Measurements from ENCODE around the gene ZMYND10.

Gene ZMYND10

DNA sequence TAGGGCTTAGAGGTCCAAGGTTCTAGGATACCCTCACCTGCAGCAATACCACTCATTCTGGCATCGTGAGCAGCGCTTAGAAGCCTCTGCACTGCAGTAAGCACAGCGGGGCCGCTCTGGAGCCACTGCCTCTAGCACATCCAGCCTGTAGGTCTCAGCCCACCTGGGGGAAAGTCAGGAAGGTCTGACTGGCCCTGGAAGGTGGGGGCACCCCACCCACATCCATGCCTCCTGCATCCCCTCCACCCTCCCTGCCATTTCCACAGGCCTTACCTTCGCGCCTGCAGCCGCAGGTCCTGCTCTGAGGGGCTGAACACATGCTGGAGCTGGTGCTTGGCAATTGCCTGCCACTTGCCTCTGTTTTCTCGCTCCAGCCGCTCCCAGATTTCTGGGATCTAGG, 4.0 kb downstream of the ZMYND10 start:
- Mint-ChIP-seq H3K27me3 (no peaks in the 10 kb centered on the region), H3K4me1 (peaks cover 49% of the 10 kb centered on the region), H3K9me3 (no peaks in the 10 kb centered on the region), H3K36me3 (peaks cover 16% of the 10 kb centered on the region), H3K4me3 (peak overlapping the region; percentile 89), H3K27ac (peak overlapping the region; percentile 99)
- ATAC-seq: no peak

GRCh38 chr3:50340448-50341329, 4.8 kb downstream of the ZMYND10 start, which contains the start of gene RASSF1:
Gene RASSF1, minus strand, starts transcription at chr3:50340836. Its CDS starts 31 bp downstream, at chr3:50340805.
- Mint-ChIP-seq H3K9me3 (no peaks in the 10 kb centered on the region), H3K4me3 (peak within 1 kb of the TSS; percentile 89), H3K36me3 (peaks cover 18% of the 10 kb centered on the region), H3K27ac (peak within 1 kb of the TSS; percentile 99), H3K4me1 (peaks cover 51% of the 10 kb centered on the region), H3K27me3 (no peaks in the 10 kb centered on the region)
- peak; percentile 57 for ATAC-seq

DNA sequence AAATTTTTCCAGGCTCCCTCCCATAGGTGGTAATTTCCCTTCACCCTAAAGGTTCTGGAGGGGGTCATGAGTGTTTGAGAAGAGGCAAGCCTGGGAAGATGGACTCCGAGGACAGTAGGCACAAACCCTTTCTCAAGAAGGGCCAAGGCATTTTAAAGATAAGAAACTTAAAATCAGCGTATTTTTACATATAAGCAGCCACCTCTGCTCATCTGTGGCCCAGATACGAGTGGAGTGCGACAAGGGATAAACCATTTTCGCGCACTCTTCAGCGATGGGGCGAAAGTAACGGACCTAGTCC, 5.4 kb downstream of the ZMYND10 start:
- H3K27ac Mint-ChIP-seq: peak overlapping the region; percentile 99
- no peaks in the 10 kb centered on the region for H3K27me3 Mint-ChIP-seq
- H3K4me1 Mint-ChIP-seq: peaks cover 51% of the 10 kb centered on the region
- peaks cover 18% of the 10 kb centered on the region for H3K36me3 Mint-ChIP-seq
- H3K4me3 Mint-ChIP-seq: peak overlapping the region; percentile 89
- ATAC-seq: no peak
- H3K9me3 Mint-ChIP-seq: no peaks in the 10 kb centered on the region

DNA sequence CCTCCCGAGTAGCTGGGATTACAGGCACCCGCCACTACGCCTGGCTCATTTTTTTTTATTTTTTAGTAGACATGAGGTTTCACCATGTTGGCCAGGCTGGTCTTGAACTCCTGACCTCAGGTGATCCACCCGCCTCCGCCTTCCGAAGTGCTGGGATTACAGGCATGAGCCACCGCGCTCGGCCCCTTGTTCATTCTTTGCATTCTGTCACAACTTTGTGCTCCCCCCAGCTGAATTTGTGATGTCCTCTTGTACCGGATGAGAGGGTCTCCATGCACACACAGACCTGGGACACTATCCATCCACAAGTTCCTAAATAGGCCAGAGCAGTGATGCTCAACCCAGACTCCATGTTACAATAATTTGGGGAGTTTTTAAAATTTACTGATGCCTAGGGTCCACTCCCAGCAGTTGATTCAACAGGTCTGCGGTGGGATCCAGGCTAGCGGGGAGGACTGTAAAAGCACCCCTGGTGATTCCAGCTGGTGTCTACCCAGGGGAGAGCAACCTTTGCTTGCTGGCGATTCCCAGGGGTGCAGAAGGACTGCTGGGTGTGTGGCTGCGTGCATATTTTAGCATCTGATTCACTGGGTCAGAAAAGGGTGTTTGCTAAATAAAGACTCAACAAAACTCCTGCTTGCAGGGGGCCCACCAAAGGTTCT, 5.9 kb downstream of the ZMYND10 start:
- H3K4me3 Mint-ChIP-seq: peak overlapping the region; percentile 89

DNA sequence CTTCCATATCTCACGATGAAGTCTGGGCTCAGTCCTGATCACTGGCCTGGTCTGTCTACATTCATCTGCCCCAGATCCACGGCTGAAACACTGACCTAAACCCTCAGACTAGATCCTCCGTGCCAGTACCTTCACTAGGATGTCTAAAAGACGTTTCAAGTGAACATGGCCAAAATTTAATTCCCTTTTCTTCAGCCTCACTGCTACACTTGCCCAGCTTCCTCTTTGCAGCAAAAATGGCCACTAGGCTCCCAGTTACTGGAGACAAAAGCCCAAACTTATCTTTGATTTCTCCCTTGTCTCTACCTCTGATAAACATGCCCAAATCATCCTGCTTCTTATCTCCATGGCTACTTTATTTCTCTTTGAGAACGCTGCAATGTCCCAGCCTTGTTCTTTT, 6.6 kb downstream of the ZMYND10 start:
- no peaks in the 10 kb centered on the region for H3K9me3 Mint-ChIP-seq

More for the DNA sequence above, 5.9 kb downstream of the ZMYND10 start:
- H3K9me3 Mint-ChIP-seq: no peaks in the 10 kb centered on the region
- peaks cover 18% of the 10 kb centered on the region for H3K36me3 Mint-ChIP-seq
- peaks cover 52% of the 10 kb centered on the region for H3K4me1 Mint-ChIP-seq
- H3K27me3 Mint-ChIP-seq: no peaks in the 10 kb centered on the region
- H3K27ac Mint-ChIP-seq: peak overlapping the region; percentile 99
- ATAC-seq: no peak

DNA sequence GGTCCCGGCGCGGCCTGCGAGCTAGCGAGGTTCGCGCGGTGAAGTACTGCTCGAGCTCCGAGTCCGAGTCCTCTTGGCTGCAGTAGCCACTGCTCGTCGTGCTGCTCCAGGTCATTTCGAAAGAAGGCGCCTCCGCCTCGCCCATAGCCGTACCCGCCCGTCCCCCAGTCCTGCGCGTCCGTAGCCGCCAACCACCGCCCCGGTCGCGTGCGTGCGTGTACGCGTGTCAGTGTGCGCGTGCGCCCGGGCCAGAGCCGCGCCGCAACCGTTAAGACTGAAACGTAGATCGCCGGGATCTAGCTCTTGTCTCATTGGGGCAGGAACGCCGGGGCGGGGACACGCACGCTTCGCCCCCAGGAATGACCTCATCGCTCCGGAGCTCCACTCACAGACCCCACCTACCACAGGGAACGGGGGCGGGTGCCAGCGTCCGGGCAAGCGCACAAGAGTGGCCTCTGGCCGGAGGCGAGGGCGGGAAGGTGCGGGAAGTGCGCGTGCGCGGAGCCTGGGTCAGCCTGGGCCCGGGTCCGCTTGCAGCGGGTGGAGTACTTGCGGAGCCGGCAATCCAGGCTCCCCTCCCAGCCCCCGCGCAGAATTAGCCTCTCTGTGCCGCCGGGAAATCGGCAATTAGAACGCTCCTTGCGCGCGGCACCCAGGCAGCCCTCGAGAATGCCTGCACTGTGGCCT, 8.2 kb downstream of the ZMYND10 start:
- Mint-ChIP-seq H3K4me3 (peak overlapping the region; percentile 89), H3K36me3 (peaks cover 21% of the 10 kb centered on the region), H3K4me1 (peaks cover 53% of the 10 kb centered on the region), H3K9me3 (no peaks in the 10 kb centered on the region), H3K27me3 (no peaks in the 10 kb centered on the region), H3K27ac (peak overlapping the region; percentile 99)
- ATAC-seq: peak; percentile 91

More for the DNA sequence above, 6.6 kb downstream of the ZMYND10 start:
- no peaks in the 10 kb centered on the region for H3K27me3 Mint-ChIP-seq
- H3K36me3 Mint-ChIP-seq: peaks cover 18% of the 10 kb centered on the region
- peak overlapping the region; percentile 89 for H3K4me3 Mint-ChIP-seq
- peak overlapping the region; percentile 99 for H3K27ac Mint-ChIP-seq
- H3K4me1 Mint-ChIP-seq: peaks cover 56% of the 10 kb centered on the region
- ATAC-seq: no peak

GRCh38 chr3:50336452-50337174, 8.9 kb downstream of the ZMYND10 start:
- Mint-ChIP-seq H3K27me3 (no peaks in the 10 kb centered on the region), H3K9me3 (no peaks in the 10 kb centered on the region), H3K27ac (peak overlapping the region; percentile 99), H3K36me3 (peaks cover 25% of the 10 kb centered on the region), H3K4me1 (peaks cover 53% of the 10 kb centered on the region), H3K4me3 (peak overlapping the region; percentile 89)
- peak; percentile 51 for ATAC-seq

GRCh38 chr3:50334339-50335075, 11.0 kb downstream of the ZMYND10 start:
- no peaks in the 10 kb centered on the region for H3K27me3 Mint-ChIP-seq
- peaks cover 33% of the 10 kb centered on the region for H3K36me3 Mint-ChIP-seq
- peaks cover 42% of the 10 kb centered on the region for H3K4me1 Mint-ChIP-seq
- ATAC-seq: no peak
- no peak overlapping the region for H3K4me3 Mint-ChIP-seq
- no peak overlapping the region for H3K27ac Mint-ChIP-seq
- H3K9me3 Mint-ChIP-seq: no peaks in the 10 kb centered on the region

DNA sequence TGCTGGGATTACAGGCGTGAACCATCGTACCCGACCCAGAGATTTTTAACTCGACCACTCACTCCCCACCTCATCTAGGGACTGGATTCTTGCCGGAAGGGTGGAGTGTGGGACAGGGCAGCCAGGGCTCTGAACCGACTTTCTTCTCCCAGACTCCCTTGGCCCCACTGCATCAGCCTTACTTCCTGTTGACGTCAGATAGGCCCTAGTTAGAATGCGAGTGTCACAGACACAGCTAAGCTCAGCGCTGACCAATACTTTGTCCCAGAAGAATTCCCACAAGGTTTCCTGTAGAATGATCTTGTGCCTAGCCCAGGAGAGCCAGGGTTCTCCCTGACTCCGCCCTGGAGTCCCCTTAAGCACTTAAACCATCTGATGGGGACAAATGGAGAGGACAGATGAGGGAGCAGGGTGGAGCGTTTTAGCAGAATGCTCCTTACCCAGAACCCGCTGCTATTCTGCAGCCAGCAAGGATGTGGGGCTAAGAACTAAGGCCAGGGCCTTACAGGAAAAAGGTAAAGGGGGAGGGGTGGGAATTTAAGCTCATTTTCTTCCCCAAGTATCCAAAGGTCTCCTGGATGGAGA, 11.7 kb downstream of the ZMYND10 start:
- no peaks in the 10 kb centered on the region for H3K27me3 Mint-ChIP-seq
- H3K27ac Mint-ChIP-seq: no peak overlapping the region
- H3K4me1 Mint-ChIP-seq: peaks cover 35% of the 10 kb centered on the region
- H3K36me3 Mint-ChIP-seq: peaks cover 27% of the 10 kb centered on the region
- H3K9me3 Mint-ChIP-seq: no peaks in the 10 kb centered on the region
- no peak for ATAC-seq
- no peak overlapping the region for H3K4me3 Mint-ChIP-seq

- Mint-ChIP-seq H3K4me1 (peaks cover 43% of the 10 kb centered on the region), H3K27ac (no peak overlapping the region), H3K9me3 (no peaks in the 10 kb centered on the region), H3K4me3 (no peak overlapping the region), H3K27me3 (no peaks in the 10 kb centered on the region), H3K36me3 (peaks cover 19% of the 10 kb centered on the region)
- no peak for ATAC-seq
Measured at GRCh38 chr3:50331364-50331907, 14.1 kb downstream of the ZMYND10 start.

DNA sequence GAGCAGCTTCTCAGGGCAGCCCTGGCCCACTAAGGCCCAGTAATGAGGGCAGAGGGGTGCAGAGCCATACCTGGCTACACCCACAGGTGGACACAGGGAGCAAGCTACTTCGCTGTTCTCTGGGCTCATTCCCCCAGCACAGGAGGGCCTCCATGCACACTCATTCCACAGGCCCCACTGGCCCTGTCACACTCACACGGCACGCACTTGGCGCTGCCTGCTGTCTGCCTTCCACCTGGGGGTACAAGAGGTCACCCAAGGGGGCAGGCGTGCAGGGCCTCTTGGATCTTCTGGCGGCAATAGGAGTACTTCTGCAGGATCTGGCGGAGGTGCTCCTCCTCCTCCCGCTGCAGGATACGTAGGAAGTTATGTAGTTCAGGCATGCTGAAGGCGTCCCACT, 15.2 kb downstream of the ZMYND10 start:
- peaks cover 41% of the 10 kb centered on the region for H3K4me1 Mint-ChIP-seq
- no peak overlapping the region for H3K4me3 Mint-ChIP-seq
- H3K36me3 Mint-ChIP-seq: peaks cover 20% of the 10 kb centered on the region
- no peaks in the 10 kb centered on the region for H3K9me3 Mint-ChIP-seq
- H3K27me3 Mint-ChIP-seq: no peaks in the 10 kb centered on the region
- H3K27ac Mint-ChIP-seq: no peak overlapping the region
- no peak for ATAC-seq

DNA sequence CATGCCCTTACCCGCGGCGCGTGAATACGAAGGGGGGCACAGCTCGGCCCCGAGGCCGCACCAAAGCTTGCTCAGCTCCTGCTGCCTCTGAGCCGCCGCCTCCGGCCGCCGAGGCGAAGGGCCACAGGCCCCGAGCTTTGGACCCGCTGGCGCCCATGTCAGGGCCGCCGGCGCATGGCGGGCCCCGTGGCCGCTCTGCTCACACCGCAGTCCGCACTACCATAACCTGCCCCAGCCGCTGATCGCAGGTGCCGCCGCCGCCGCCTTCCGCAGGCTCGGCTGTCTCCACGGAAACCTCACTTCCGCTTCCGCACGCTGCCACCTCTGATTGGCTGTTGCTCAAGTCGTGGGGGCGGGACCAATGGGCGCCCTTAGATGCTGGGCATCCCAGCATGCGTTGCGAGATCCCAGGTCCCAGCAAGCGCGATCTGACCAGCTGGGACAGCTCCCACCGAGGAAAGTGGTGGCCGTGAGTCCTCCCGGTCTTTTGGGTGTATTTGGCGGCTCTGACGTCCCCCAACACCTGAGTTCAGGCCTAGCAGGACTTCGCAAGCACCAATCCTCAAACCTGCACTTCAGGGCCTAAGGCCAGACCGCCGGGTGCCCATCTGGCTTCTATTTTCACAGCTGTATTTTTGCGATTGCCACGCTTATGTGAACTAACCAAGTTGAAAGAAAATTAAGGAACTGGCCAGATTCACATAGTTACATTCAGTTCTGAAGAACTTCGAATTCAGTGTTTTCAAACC, 17.4 kb downstream of the ZMYND10 start, which contains the start of gene TUSC2:
TSS of gene TUSC2 (minus strand) at position 281 of the 749 bp plus-strand sequence. CDS start at position 157, 124 bp downstream.
- Mint-ChIP-seq H3K27ac (peak within 1 kb of the TSS; percentile 85), H3K4me3 (peak within 1 kb of the TSS; percentile 83), H3K36me3 (peaks cover 30% of the 10 kb centered on the region), H3K4me1 (peaks cover 47% of the 10 kb centered on the region), H3K27me3 (no peaks in the 10 kb centered on the region), H3K9me3 (no peaks in the 10 kb centered on the region)
- ATAC-seq: peak; percentile 96

DNA sequence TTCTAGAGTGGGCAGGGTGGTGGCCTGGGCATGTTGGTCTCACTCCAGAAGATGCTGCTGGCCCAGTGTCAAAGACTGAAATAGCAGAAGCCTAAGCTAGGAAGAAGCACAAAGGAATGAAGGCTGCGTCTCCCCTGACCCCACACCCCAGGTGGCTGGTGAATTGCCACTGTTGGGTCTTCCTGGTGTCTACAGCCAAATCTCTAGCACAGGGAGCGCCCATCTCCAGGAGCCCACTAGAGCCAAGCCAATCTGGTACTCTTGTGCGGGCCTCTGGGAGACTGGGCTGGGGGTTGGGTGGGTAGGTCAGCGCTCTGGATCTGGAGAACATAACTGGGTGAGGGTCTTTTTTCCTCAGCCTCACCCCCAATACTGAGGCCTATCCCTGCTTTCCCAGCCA, 18.4 kb downstream of the ZMYND10 start:
- Mint-ChIP-seq H3K27ac (peak overlapping the region; percentile 85), H3K9me3 (no peaks in the 10 kb centered on the region), H3K4me1 (peaks cover 56% of the 10 kb centered on the region), H3K4me3 (peak overlapping the region; percentile 83), H3K27me3 (no peaks in the 10 kb centered on the region), H3K36me3 (peaks cover 26% of the 10 kb centered on the region)
- no peak for ATAC-seq
